ENCODE measurements around the gene GRIA3.
"Not testable (repeated sequence)": the region's sequence is repeated elsewhere in the genome, so short reads cannot be mapped to it uniquely, and the experiment has no call there.

The GRIA3 gene

GRCh38 chrX:123422875-123423274 is 238.8 kb downstream of the GRIA3 start:
- TF ChIP-seq CTCF (conservative IDR thresholded peaks at IDR 0.05; ENCODE audit: control insufficient read depth, insufficient read depth, low read depth, low read length): peak; percentile 81
- peak; percentile 59 for DNase-seq (ENCODE audit: low read depth)
- H3K4me3 ChIP-seq (ENCODE audit: control insufficient read depth, low read depth, low read length): no peak overlapping the region

GRCh38 chrX:123424546-123424945 is 240.5 kb downstream of the GRIA3 start:
- peak; percentile 85 for DNase-seq (ENCODE audit: low read depth)

GRCh38 chrX:123425471-123425870 is 241.4 kb downstream of the GRIA3 start:
- DNase-seq (ENCODE audit: low read depth): peak; percentile 36
- TF ChIP-seq CTCF (conservative IDR thresholded peaks at IDR 0.05; ENCODE audit: control insufficient read depth, insufficient read depth, low read depth, low read length): no peak
- no peak overlapping the region for H3K4me3 ChIP-seq (ENCODE audit: control insufficient read depth, low read depth, low read length)

More at GRCh38 chrX:123424546-123424945, 240.5 kb downstream of the GRIA3 start:
- H3K4me3 ChIP-seq (ENCODE audit: control insufficient read depth, low read depth, low read length): no peak overlapping the region
- TF ChIP-seq CTCF (conservative IDR thresholded peaks at IDR 0.05; ENCODE audit: control insufficient read depth, insufficient read depth, low read depth, low read length): no peak

- no peak overlapping the region for H3K4me3 ChIP-seq (ENCODE audit: control insufficient read depth, low read depth, low read length)
- DNase-seq (ENCODE audit: low read depth): peak; percentile 73
- no peak for TF ChIP-seq CTCF (conservative IDR thresholded peaks at IDR 0.05; ENCODE audit: control insufficient read depth, insufficient read depth, low read depth, low read length)
Observed at GRCh38 chrX:123425904-123426303, 241.8 kb downstream of the GRIA3 start.

- DNase-seq (ENCODE audit: low read depth): no peak
- TF ChIP-seq CTCF (conservative IDR thresholded peaks at IDR 0.05; ENCODE audit: control insufficient read depth, insufficient read depth, low read depth, low read length): no peak
- H3K4me3 ChIP-seq (ENCODE audit: control insufficient read depth, low read depth, low read length): no peak overlapping the region
Observed at GRCh38 chrX:123432361-123433150, 248.5 kb downstream of the GRIA3 start.

GRCh38 chrX:123436512-123437136 is 252.5 kb downstream of the GRIA3 start:
- no peak overlapping the region for H3K4me3 ChIP-seq (ENCODE audit: control insufficient read depth, low read depth, low read length)
- TF ChIP-seq CTCF (conservative IDR thresholded peaks at IDR 0.05; ENCODE audit: control insufficient read depth, insufficient read depth, low read depth, low read length): no peak
- DNase-seq (ENCODE audit: low read depth): no peak

- DNase-seq (ENCODE audit: low read depth); H3K4me3 ChIP-seq (ENCODE audit: control insufficient read depth, low read depth, low read length): not testable (repeated sequence)
Observed at GRCh38 chrX:123439926-123440325, 255.8 kb downstream of the GRIA3 start.
